Gastroesophageal sphincter (tissue), 4 donors: ENCODE data around the gene CD247. TPM values are rescaled to one million over a fixed set of nuclear protein-coding genes. Genes with fewer than 3 reads are reported as not detected.

Experiments
- ATAC-seq: fragments of 150-250 bp; one replicate; pipeline ENCODE4 v1.9.1; 2016; ENCODE audit warnings: mild to moderate bottlenecking, moderate library complexity
- H3K27ac ChIP-seq, 4 donors: fragments of 200-600 bp; sonication (generic) in 3 of 4; 1 replicate in 3 of 4; 2 replicates in 1 of 4; pipeline ENCODE4 v1.5.1; 2016 to 2019
- H3K27me3 ChIP-seq: fragments of 200-600 bp; sonication (generic); one replicate; pipeline ENCODE4 v1.5.1; 2019
- H3K36me3 ChIP-seq, 2 donors: fragments of 200-600 bp; sonication (generic); one replicate each; pipeline ENCODE4 v1.5.1; 2019; ENCODE audit warnings: control low read depth in 1 of 2
- H3K4me1 ChIP-seq, 3 donors: fragments of 200-600 bp; sonication (generic); 1 replicate in 2 of 3; 2 replicates in 1 of 3; pipeline ENCODE4 v1.5.1; 2016 to 2019; ENCODE audit warnings: control low read depth in 2 of 3
- H3K4me3 ChIP-seq, 2 donors: fragments of 200-600 bp; sonication (generic); one replicate each; pipeline ENCODE4 v1.5.1; 2019; ENCODE audit warnings: mild to moderate bottlenecking in 1 of 2, moderate library complexity in 1 of 2
- H3K9me3 ChIP-seq, 3 donors: fragments of 200-600 bp; sonication (generic); one replicate each; pipeline ENCODE4 v1.5.1; 2017 to 2019; ENCODE audit warnings: control low read depth in 2 of 3
- CTCF ChIP-seq, 4 experiments: fragments of 200-600 bp in 2 of 4; fragments of 450-650 bp in 2 of 4; sonication (generic) in 1 of 4; IDR thresholded peaks; one replicate each; pipeline ENCODE4 v1.5.1; 2017 to 2019; ENCODE audit warnings: antibody characterized with exemption in 4 of 4, mild to moderate bottlenecking in 2 of 4, moderate library complexity in 2 of 4
- EP300 ChIP-seq: sonication (generic); formaldehyde crosslinking; IDR thresholded peaks from one replicate; pipeline ENCODE4 v1.6.1; 2017; ENCODE audit warnings: antibody characterized with exemption, mild to moderate bottlenecking
- POLR2A ChIP-seq, 2 donors: fragments of 450-650 bp; IDR thresholded peaks; one replicate each; pipeline ENCODE4 v1.6.1; 2017; ENCODE audit warnings: antibody characterized with exemption in 2 of 2, mild to moderate bottlenecking in 2 of 2, moderate library complexity in 1 of 2
- POLR2AphosphoS5 ChIP-seq: sonication (generic); formaldehyde crosslinking; IDR thresholded peaks from one replicate; pipeline ENCODE4 v1.6.1; 2017; ENCODE audit warnings: antibody characterized with exemption
- WGBS, 2 donors: methylation state at CpG; one replicate each; pipeline ENCODE4 v1.1.5; 2018; ENCODE audit warnings: low coverage in 1 of 2; 5-methylcytosine and 5-hydroxymethylcytosine counted together
- total RNA-seq, 4 donors: library from RNA; depleted of rRNA; stranded (reverse); fragments of >200 nt; gene quantifications; one replicate each; pipeline ENCODE4 v1.1.0, GENCODE V29; 2016

The CD247 gene
- total RNA-seq, 4 donors from 2014 or later, result 0.31 to 1.3 (median 0.45) TPM; not detected in 1

GRCh38 chr1:167502192-167502551 is 16.2 kb downstream of the CD247 start:
- H3K4me3 ChIP-seq, result no peak overlapping the region

GRCh38 chr1:167501515-167502191 is 16.7 kb downstream of the CD247 start:
- TF ChIP-seq CTCF (IDR thresholded peaks at IDR 0.05) (no peak), POLR2AphosphoS5 (no peak), EP300 (no peak), POLR2A (IDR thresholded peaks at IDR 0.05) (no peak)
- Histone ChIP-seq H3K4me3 (no peak overlapping the region), H3K4me1 (no peaks in the 10 kb centered on the region), H3K27ac (no peak overlapping the region), H3K36me3 (no peaks in the 10 kb centered on the region), H3K27me3 (peaks cover 13% of the 10 kb centered on the region), H3K9me3 (no peaks in the 10 kb centered on the region)
- no peak for ATAC-seq
- WGBS, 2 donors, result 71 to 80% methylated on average over 1 to 4 of the region's 10 CpGs

More at GRCh38 chr1:167502192-167502551, 16.2 kb downstream of the CD247 start:
- peaks cover 13% of the 10 kb centered on the region for H3K27me3 ChIP-seq
- H3K36me3 ChIP-seq, result no peaks in the 10 kb centered on the region
- no peak for TF ChIP-seq POLR2A (IDR thresholded peaks at IDR 0.05)
- TF ChIP-seq CTCF (IDR thresholded peaks at IDR 0.05), result no peak
- no peak for TF ChIP-seq EP300
- TF ChIP-seq POLR2AphosphoS5, result no peak
- no peaks in the 10 kb centered on the region for H3K4me1 ChIP-seq
- ATAC-seq, result no peak
- no peak overlapping the region for H3K27ac ChIP-seq
- 86% methylated on average over 5 of the region's 5 CpGs; no CpG with 5 or more reads in 1 of the 2 donors for WGBS, 2 donors
- no peaks in the 10 kb centered on the region for H3K9me3 ChIP-seq

- TF ChIP-seq EP300 (no peak), CTCF (IDR thresholded peaks at IDR 0.05) (no peak), POLR2A (IDR thresholded peaks at IDR 0.05) (no peak), POLR2AphosphoS5 (no peak)
- no peak for ATAC-seq
- no peaks in the 10 kb centered on the region for H3K36me3 ChIP-seq
- no peak overlapping the region for H3K27ac ChIP-seq
- 79 to 87% methylated on average over 3 to 4 of the region's 4 CpGs for WGBS, 2 donors
- H3K4me3 ChIP-seq, result no peak overlapping the region
- no peaks in the 10 kb centered on the region for H3K9me3 ChIP-seq
- H3K4me1 ChIP-seq, result no peaks in the 10 kb centered on the region
- H3K27me3 ChIP-seq, result peaks cover 18% of the 10 kb centered on the region
These were observed 18.0 kb downstream of the CD247 start for GRCh38 chr1:167500283-167500860.

GRCh38 chr1:167499664-167500101 is 18.6 kb downstream of the CD247 start:
- Histone ChIP-seq H3K36me3 (no peaks in the 10 kb centered on the region), H3K27me3 (peaks cover 18% of the 10 kb centered on the region), H3K9me3 (no peaks in the 10 kb centered on the region), H3K4me1 (no peaks in the 10 kb centered on the region), H3K27ac (no peak overlapping the region), H3K4me3 (no peak overlapping the region)
- no peak for ATAC-seq
- WGBS, 2 donors, result 70 to 83% methylated on average over 2 to 3 of the region's 3 CpGs
- TF ChIP-seq EP300 (no peak), CTCF (IDR thresholded peaks at IDR 0.05) (no peak), POLR2AphosphoS5 (no peak), POLR2A (IDR thresholded peaks at IDR 0.05) (no peak)

- Histone ChIP-seq H3K9me3 (no peaks in the 10 kb centered on the region), H3K27me3 (peaks cover 19% of the 10 kb centered on the region), H3K36me3 (no peaks in the 10 kb centered on the region), H3K4me1 (no peaks in the 10 kb centered on the region), H3K27ac (no peak overlapping the region), H3K4me3 (no peak overlapping the region)
- no peak for ATAC-seq
- TF ChIP-seq CTCF (IDR thresholded peaks at IDR 0.05) (no peak), POLR2A (IDR thresholded peaks at IDR 0.05) (no peak), EP300 (no peak), POLR2AphosphoS5 (no peak)
- 5 to 43% methylated on average over 2 to 3 of the region's 4 CpGs for WGBS, 2 donors
These were observed 19.2 kb downstream of the CD247 start for GRCh38 chr1:167499106-167499505.
